WTC11 (cell line): ENCODE measurements around the gene ACVR2B.

Source experiments
- CREM ChIP-seq: sonication (generic); formaldehyde crosslinking; IDR thresholded peaks from 2 replicates; pipeline ENCODE4 v1.8.1; 2022; ENCODE audit warnings: mild to moderate bottlenecking, missing genetic modification reagents, moderate library complexity
- ELF4 ChIP-seq: sonication (generic); formaldehyde crosslinking; IDR thresholded peaks from 2 replicates; pipeline ENCODE4 v1.8.1; 2022; ENCODE audit warnings: low read depth, mild to moderate bottlenecking, moderate library complexity, missing genetic modification reagents
- ETV6 ChIP-seq: sonication (generic); formaldehyde crosslinking; IDR thresholded peaks from 2 replicates; pipeline ENCODE4 v1.8.1; 2022; ENCODE audit warnings: mild to moderate bottlenecking, missing genetic modification reagents
- JUN ChIP-seq: sonication (generic); formaldehyde crosslinking; IDR thresholded peaks from 2 replicates; pipeline ENCODE4 v1.8.0; 2023; ENCODE audit warnings: mild to moderate bottlenecking, missing genetic modification reagents
- NFATC4 ChIP-seq: fragments of 250-450 bp; sonication (Bioruptor Pico); IDR thresholded peaks from 2 replicates; pipeline ENCODE4 v1.9.0; 2021; ENCODE audit warnings: mild to moderate bottlenecking
- TF ChIP-seq, protein P1 (sequence below): fragments of 200-600 bp; IDR thresholded peaks from 2 replicates; pipeline ENCODE4 v1.8.0; 2022; ENCODE audit warnings: antibody characterized with exemption
- TF ChIP-seq, protein P2 (sequence below): sonication (generic); formaldehyde crosslinking; IDR thresholded peaks from 2 replicates; pipeline ENCODE4 v1.8.0; 2023; ENCODE audit warnings: missing genetic modification reagents
- TF ChIP-seq, protein P3 (sequence below): sonication (generic); formaldehyde crosslinking; IDR thresholded peaks from 2 replicates; pipeline ENCODE4 v1.8.1; 2023; ENCODE audit warnings: mild to moderate bottlenecking, missing genetic modification reagents, moderate library complexity
- TF ChIP-seq, protein P4 (sequence below): sonication (generic); formaldehyde crosslinking; IDR thresholded peaks from 2 replicates; pipeline ENCODE4 v1.8.1; 2023; ENCODE audit warnings: mild to moderate bottlenecking, missing genetic modification reagents, moderate library complexity

DNA sequence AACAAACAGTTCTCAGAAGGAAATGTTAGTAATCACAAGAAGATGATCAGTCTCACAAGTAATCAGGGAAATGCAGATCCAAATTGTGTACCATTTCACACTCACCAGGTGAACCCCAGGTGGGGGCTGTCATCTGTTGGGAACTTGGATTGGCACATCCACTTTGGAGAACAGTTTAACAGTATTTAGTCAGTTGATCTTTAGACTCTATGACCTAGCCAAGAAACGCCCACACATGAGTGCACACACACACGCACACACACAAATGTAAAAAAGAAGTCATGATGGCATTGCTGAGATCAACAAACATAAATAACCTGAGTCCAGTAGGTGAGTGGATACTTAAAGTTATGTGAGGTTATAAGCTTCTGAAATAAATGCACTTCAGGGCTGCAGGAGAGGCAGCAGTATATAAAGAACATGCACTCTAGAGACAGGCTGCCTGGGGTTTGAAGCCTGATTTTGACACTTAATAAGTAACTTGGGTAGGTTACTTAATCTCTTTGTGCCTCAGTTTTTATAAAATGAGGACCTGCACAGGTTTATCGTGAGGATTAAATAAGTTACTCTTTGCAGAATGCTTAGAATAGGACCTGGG lies 17.7 kb downstream of the ACVR2B start:
- TF ChIP-seq ELF4 (CRISPR knock-in tag) (no peak), NFATC4 (CRISPR knock-in tag) (no peak), JUN (CRISPR knock-in tag) (no peak), CREM (no peak), ETV6 (CRISPR knock-in tag) (no peak)
- TF ChIP-seq, protein P1, sequence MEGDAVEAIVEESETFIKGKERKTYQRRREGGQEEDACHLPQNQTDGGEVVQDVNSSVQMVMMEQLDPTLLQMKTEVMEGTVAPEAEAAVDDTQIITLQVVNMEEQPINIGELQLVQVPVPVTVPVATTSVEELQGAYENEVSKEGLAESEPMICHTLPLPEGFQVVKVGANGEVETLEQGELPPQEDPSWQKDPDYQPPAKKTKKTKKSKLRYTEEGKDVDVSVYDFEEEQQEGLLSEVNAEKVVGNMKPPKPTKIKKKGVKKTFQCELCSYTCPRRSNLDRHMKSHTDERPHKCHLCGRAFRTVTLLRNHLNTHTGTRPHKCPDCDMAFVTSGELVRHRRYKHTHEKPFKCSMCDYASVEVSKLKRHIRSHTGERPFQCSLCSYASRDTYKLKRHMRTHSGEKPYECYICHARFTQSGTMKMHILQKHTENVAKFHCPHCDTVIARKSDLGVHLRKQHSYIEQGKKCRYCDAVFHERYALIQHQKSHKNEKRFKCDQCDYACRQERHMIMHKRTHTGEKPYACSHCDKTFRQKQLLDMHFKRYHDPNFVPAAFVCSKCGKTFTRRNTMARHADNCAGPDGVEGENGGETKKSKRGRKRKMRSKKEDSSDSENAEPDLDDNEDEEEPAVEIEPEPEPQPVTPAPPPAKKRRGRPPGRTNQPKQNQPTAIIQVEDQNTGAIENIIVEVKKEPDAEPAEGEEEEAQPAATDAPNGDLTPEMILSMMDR = no peak
- TF ChIP-seq, protein P2, sequence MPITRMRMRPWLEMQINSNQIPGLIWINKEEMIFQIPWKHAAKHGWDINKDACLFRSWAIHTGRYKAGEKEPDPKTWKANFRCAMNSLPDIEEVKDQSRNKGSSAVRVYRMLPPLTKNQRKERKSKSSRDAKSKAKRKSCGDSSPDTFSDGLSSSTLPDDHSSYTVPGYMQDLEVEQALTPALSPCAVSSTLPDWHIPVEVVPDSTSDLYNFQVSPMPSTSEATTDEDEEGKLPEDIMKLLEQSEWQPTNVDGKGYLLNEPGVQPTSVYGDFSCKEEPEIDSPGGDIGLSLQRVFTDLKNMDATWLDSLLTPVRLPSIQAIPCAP (CRISPR knock-in tag) = no peak
- TF ChIP-seq, protein P3, sequence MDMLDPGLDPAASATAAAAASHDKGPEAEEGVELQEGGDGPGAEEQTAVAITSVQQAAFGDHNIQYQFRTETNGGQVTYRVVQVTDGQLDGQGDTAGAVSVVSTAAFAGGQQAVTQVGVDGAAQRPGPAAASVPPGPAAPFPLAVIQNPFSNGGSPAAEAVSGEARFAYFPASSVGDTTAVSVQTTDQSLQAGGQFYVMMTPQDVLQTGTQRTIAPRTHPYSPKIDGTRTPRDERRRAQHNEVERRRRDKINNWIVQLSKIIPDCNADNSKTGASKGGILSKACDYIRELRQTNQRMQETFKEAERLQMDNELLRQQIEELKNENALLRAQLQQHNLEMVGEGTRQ (CRISPR knock-in tag) = no peak
- TF ChIP-seq, protein P4, sequence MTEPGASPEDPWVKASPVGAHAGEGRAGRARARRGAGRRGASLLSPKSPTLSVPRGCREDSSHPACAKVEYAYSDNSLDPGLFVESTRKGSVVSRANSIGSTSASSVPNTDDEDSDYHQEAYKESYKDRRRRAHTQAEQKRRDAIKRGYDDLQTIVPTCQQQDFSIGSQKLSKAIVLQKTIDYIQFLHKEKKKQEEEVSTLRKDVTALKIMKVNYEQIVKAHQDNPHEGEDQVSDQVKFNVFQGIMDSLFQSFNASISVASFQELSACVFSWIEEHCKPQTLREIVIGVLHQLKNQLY (CRISPR knock-in tag) = no peak
